OCI-LY1 (cell line): Measurements from ENCODE around the gene ACP5.

Experiments
- EZH2 ChIP-seq: fragments of 200-600 bp; sonication (generic), shearing (Covaris generic); IDR thresholded peaks from 2 replicates; pipeline ENCODE4 v1.8.0; 2017; ENCODE audit warnings: borderline replicate concordance, mixed run types, mild to moderate bottlenecking, antibody characterized with exemption, low read length, moderate library complexity, mixed read lengths
- TF ChIP-seq, protein P1 (sequence below): fragments of 200-600 bp; sonication (generic), shearing (Covaris generic); IDR thresholded peaks from 2 replicates; pipeline ENCODE4 v1.5.1; 2017; ENCODE audit warnings: mild to moderate bottlenecking, antibody characterized with exemption, low read length, moderate library complexity, mixed read lengths

DNA sequence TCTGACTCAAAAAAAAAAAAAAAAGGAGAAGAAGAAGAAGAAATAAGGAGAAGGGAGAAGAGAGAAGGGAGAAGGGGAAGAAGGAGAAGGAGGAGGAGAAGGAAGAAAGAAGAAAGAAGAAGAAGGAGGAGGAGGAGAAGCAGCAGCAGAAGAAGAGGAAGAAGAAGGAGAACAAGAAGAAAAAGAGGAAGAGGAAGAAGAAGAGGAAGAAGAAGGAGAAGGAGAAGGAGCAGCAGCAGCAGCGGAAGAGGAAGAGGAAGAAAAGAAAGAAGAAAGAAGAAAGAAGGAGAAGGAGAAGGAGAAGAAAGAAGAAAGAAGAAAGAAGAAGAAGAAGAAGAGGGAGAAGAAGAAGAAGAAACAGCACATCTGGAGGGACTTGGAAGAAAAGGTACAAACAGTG, 42.9 kb downstream of the ACP5 start:
- TF ChIP-seq, protein P1, sequence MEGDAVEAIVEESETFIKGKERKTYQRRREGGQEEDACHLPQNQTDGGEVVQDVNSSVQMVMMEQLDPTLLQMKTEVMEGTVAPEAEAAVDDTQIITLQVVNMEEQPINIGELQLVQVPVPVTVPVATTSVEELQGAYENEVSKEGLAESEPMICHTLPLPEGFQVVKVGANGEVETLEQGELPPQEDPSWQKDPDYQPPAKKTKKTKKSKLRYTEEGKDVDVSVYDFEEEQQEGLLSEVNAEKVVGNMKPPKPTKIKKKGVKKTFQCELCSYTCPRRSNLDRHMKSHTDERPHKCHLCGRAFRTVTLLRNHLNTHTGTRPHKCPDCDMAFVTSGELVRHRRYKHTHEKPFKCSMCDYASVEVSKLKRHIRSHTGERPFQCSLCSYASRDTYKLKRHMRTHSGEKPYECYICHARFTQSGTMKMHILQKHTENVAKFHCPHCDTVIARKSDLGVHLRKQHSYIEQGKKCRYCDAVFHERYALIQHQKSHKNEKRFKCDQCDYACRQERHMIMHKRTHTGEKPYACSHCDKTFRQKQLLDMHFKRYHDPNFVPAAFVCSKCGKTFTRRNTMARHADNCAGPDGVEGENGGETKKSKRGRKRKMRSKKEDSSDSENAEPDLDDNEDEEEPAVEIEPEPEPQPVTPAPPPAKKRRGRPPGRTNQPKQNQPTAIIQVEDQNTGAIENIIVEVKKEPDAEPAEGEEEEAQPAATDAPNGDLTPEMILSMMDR = no peak
- no peak for TF ChIP-seq EZH2
